ENCODE results near the gene SYTL5. TPM values are rescaled to one million over a fixed set of nuclear protein-coding genes. Genes with fewer than 3 reads are reported as not detected.

Gene SYTL5
- total RNA-seq, 1 donor from 2014 or later: 2.4 TPM

DNA sequence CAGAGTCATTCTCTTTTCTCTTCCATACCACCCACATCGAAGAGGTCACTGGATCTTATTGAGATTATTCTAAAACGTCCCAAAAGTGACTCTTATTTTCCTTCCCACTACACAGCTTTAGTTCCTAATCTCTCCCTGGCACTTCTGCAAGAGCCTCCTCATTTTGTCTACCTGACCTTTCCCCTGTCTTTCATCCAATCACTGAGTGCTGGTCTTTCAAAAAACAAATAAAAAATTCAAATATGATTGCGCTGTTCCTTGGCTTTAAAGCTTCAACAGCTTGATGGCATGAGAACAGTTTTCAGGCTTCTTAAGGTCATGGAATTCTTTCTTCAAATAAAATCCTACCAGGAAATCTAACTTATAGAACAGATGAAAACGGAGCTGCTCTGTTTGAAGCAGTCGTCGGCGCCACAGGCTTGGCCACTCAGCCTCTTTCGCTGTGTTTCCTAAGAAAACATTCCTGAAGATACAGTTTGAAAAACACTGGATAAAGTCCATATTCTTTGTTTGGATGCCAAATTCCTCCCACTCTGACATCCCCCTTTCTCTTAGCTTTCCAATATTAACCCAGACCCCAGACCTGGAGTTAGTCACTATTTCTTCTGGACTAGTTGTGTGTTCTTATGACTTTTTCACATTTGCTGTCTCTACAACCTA is 12.5 kb downstream of the SYTL5 start:
- no peak for DNase-seq (ENCODE audit: low read depth)

DNA sequence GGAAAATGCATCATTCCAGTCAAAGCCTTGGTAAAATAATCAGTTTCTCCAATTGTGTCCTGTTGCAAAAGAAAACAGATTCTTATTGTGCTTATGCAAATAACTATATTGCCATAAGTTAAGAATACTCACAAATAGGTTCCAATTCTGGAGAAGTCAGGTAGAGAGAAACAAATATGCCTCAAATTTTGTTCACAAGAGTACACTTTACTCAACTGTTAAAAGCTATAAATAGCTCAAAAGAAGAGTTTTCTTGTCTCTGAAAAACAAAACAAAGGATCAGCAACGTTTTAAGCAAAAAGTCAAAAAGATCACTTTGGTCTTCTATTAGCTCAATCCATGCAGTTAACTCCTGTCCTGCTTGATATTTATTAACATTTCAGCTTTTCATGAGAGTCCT is 21.9 kb downstream of the SYTL5 start:
- no peak for DNase-seq (ENCODE audit: low read depth)

DNA sequence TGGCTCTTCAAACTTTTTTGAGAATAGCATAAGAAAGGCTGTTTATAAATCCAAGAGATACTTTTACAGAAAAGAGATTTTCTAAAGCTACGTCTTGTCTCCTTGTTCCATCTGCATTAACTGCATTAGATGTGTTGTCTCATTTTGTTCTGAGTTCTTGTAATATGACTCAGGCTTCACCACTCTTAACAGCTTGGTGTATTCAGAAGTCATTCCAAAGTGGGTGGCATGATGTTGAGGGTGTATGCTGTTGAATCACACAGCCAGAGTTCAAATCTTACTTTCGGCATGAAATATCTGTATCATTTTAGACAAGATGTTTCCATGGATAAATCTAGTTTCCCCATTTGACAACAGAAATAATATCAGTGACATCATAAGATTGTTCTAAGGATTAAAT is 30.1 kb downstream of the SYTL5 start:
- DNase-seq (ENCODE audit: low read depth): no peak

DNA sequence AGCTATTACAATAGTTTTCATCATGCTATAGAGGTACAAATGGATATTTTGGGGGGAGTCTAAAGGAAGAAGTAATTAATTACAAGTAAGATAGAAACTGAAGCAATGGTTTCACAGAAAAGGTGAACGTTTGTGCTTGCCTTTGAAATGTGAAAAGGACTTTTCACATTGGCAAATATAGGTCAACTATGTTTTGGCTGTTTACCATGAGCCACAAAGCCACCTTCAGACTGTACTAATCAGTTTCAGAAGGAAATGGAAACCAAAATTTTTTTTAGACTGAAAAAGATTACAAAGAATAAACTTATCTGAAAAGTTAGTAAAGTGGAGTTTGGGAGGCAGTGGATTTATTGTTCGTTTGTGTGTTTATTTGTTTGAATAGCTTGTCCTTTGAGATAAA is 32.1 kb downstream of the SYTL5 start:
- no peak for DNase-seq (ENCODE audit: low read depth)

DNA sequence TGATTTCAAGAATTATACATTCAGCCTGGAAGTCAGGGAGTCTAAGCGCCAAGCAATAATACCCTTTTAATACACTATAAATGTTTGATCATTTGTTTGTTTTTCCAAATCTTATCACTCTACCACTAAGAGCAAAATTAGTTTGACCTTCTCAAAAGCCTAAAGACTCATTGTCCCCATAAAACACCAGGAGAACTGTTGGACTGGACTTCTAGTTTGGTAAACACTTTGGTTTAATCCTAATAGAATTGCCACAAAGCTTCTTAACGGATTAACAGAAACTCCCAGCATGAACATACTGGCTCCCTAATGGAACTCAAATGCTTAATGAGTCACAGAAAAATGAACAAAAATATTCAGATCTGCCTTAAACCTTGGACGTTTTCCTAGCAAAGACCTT is 34.9 kb downstream of the SYTL5 start:
- no peak for DNase-seq (ENCODE audit: low read depth)

DNA sequence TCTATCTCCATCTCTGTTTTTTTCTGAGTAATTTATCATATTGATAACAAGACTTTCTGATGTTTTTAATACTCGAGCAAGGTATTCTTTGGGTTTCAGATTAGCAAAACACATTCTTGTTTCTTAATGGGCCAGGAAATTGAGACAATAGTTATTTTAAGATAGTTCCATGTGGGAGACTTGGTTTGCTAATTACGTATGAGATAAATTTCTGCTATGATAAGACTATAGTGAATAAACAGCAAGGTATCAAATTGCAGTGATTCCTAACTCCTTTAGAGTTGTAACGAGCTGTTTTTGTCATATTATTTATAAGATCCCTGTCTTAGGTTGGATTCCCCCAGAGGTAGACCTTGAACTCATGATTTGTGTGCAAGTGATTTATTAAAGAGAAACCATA is 38.3 kb downstream of the SYTL5 start:
- no peak for DNase-seq (ENCODE audit: low read depth)

DNA sequence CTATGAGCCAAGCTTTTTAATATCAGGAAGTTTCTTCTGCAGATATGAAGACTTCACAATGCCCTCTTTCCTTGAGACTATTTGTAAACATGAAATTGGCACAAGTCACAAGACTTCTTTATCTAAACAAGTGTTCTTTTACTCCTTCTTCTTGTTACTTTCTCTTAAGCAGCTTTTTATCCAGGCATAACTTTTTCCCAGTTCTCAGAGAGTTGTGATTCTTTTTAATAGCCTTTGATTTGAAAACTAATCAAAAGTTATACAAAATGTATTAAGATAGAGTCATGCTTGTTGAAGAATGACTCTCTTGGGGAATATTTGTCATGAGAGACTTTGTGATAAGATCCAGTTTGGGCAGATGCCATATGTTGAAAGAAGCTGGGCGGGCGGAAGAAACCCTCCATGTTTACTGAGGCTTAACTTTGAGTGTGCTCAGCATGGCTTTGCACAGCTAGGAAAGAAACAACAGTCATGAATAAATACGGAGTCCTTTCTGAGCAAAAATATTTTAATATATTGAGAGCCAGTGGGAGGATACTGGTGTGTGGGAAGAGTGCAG is 39.3 kb downstream of the SYTL5 start:
- DNase-seq (ENCODE audit: low read depth): no peak

DNA sequence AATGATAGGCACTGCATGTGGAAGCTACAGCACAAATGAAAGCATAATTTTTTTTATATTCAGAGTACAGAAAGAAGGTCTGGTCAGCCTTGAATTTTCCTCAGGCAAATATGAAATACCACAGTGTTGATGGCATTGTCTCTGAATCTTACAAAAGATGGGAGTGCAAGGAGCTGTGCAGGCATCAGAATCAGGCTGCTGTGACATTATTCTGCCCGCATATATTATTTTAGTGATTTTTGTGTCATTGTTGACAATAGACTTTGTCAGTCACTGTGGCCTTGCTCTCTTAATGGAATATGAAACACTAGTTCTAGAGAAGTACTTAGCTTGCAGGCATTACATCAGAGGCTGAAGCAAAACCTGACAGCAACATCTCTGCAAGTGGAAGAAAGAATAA is 42.5 kb downstream of the SYTL5 start:
- no peak for DNase-seq (ENCODE audit: low read depth)

DNA sequence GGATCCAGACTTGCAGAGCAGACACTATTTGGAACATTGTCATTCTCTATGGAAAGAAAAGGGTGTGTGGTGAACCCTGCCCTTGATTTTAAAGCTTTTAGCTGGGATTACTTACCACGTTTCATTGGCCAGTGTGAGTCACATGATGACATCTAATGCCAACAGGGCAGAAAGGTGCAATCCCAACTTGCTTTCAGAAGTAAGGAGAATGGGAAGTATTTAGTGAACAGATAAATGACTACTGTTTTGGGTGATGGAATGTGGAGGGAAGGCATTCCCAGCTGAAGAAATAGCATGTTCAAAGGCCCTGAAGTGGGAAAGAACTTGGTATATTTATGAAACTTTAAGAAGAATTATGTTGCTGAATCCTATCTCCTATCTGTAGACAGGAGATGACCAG is 44.5 kb downstream of the SYTL5 start:
- DNase-seq (ENCODE audit: low read depth): no peak

DNA sequence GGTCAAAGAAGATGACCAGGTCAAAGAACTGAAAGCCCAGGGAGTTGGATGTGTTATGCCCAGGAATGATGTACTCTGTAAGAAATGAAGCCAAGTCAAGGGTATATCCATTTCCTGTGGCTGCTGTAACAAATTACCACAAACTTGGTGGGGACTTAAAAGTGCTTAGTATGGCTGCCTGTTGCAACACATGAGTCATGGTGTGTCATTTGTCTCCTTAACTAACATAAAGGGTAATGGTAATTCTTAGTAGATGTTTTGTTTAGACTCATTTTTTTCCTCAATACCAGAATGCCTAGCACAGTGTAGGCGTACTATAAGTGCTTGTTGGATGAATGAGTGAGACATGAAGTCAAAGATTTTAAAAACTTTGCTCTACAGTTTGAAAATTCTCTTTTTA is 45.7 kb downstream of the SYTL5 start:
- peak; percentile 96 for DNase-seq (ENCODE audit: low read depth)

DNA sequence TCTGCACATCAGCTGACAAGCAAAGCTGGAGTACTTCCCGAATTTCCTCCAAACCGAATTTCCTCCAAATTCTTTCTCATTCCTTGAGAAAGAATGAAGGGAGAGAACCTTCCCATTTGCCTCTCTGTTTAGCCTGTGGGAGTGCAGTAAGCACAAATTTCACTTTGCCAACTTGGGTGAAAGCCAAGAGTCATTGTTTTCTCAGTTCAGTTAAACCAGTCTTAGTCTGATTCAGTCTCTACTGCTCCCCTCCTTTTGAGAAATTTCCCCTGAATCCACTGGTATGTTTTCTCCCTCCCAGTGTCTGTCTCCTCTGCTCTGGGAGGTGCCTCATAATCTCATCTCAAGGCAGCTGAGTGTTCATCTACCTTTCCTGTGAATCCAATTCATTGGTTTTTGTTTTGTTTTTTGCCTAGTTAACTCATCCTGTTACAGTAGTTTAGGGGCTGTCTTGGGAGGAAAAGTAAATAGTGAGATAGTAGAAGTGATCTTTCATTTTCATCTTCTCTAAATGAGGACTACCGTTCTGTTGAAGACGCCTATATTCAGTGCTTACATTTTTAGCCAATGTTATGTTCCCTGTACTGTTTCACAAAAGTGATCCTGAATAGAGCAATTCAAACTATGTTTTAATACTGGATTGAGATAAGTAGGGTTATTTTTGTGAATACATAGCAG is 49.0 kb downstream of the SYTL5 start:
- DNase-seq (ENCODE audit: low read depth): peak; percentile 83

DNA sequence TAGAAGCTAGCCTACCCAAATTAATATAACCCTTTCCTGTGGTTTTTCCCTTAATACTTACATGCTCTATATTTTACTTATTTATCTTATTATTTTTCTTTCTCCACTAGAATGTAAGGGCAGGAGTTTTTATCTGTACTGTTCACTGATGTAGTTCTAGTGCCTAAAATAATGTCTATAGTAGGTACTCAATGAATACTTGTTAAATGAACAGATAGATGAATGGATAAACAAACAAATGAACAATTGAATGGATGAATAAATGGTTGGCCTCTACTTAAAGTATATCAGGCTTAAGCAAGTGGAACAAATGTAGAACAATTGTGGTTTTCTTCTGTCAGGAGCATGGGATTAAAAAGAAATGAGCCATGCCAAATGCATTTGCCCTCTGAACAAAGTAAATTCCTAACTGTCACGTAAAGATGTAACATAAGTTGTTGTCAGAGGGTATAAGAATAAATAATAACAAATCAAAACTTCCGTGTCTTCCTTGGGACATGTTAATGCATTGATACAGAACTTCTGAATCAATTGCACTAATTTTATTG is 54.1 kb downstream of the SYTL5 start:
- peak; percentile 69 for DNase-seq (ENCODE audit: low read depth)

DNA sequence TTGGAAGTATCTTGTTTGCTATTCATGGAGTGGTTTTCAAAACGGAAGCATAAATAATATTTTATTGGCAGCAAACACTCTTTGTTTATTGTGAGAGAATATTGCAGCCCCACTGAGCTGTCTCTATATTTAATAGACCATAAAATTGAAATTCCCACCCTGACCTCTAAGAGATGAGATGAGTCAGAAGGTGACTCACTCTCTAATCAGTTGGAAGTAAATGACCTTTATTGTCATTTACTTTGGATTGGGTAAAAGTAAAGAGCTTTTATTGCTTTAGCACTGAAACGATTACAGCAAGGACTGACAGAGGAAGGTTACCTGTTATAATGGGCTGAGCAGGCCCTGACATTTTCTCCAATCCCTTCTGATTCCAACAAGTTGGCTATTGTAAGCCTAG is 55.0 kb downstream of the SYTL5 start:
- peak; percentile 77 for DNase-seq (ENCODE audit: low read depth)

DNA sequence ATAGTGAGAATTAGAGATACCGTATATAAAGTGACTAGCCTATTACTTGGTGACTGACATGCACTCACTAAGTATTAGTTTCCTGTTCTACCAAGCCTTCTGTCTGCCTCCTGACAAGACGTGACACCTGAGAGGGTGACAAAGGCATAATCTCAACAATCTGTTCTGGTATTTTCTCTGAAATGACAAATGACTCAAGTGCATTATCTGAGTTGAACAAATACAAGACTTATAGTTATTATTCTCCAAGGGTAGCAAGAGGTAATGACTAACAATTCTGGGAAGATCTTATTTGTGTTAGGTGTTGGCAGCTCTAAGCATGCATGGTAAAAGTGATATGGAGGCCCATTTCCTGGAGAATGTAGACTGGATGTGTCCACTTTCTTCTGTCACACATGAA is 60.6 kb downstream of the SYTL5 start:
- no peak for DNase-seq (ENCODE audit: low read depth)

DNA sequence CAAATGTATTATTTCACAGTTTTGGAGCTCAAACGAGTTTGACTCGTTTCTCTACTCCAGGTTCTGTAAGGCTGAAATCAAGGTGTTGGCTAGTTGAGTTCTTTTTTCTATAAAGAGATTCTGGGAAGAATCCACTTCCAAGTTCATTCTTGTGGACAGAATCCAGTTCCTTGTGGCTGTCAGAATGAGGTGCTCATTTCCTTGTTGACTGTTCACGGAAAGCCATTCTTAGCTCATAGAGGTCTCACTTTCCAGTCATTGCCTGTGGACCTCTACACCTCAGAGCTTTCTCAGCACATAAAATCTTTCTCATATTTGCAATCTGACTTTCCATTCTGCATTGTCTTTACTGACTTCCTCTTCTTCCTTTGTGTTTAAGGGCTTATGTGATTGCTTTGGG is 62.9 kb downstream of the SYTL5 start:
- DNase-seq (ENCODE audit: low read depth): no peak

DNA sequence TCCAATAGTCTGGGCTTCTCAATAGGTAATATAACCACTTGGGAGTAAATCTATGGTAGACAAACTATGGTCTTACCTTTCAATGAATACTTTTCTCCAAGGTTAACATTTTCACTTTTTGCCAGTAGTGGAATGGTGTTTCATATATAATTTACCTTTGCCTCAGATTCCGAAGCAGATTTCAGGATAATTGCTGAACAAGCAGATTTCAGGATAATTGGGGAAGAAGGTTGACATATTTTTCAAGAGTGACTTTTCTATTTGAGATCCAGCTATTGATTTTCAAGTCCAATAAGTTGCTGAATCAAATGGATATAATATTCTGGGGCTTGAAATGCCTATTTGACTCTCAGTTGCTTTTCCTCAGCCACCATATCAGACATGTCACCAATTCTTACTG is 63.6 kb downstream of the SYTL5 start:
- DNase-seq (ENCODE audit: low read depth): no peak

DNA sequence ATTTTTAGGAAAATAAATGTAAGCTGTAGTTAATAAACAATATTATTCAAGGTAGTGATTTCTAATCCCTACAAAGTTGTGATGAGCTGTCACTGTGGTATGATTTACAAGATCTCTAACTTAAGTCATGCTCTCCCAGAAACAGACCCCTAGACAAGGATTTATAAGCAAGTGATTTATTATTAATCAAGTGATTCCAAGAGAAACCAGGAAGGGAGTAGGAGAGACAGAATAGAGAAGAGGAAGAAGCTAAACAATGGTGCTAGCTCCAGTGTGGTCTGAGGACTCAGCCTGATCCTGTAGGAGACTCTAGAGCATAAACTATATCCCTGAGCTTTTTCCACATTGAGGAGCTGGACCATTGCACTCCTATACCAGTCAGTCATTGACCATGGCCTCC is 73.1 kb downstream of the SYTL5 start:
- DNase-seq (ENCODE audit: low read depth): no peak

DNA sequence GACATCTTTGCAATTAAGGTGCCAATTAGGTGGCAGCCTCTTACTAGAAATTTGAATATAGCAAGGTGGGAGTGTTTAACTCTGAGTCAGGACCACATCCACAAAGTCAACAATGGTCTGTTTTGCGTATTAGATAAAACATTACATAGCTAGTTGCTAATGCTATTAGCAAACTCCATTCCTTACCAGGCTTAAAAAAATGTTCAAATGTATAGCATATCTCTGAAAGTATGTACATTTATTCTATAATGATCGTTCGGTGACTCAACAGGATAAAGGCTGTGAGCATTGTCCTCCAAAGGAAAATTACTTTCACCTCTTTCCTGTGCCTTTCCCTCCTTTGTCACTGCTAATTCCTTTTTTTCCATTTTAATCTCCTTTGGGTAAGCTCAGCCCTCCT is 74.5 kb downstream of the SYTL5 start:
- no peak for DNase-seq (ENCODE audit: low read depth)

DNA sequence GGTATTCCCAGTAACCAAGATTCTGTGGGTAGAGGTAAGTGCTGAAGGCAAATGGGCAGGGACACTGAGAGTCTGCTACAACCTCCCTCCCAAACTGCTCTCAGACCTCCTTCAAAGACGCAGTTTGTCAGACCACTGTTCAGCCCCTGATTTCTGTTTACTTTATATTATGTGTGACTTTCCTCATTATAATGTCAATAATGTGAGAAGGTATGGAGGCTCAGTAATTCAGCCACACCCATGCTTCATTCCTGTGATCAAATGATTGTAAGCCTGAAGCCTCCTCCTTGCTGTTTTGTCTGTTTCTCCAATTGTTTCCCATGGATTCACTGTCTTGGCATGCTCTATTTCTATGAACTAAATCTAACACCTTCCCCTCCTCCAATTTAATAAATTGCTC is 75.6 kb downstream of the SYTL5 start:
- no peak for DNase-seq (ENCODE audit: low read depth)

DNA sequence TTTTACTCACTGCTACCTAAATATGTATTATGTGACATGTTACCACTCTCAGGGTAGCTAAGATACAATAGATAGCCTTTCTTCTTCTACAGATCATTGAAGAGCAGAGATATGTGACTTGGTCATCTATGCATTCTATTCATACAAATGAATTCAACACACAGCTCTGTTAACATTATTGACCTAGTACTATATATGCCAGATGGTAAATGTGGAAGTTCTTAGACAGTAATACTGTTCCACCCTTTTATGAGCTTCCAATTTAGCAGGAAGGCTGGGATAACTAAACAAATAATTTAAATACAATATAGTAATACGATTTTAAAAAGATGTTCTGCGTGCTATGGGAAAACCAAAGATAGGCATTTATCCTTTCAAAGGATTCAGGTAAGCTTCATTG is 76.0 kb downstream of the SYTL5 start:
- no peak for DNase-seq (ENCODE audit: low read depth)

DNA sequence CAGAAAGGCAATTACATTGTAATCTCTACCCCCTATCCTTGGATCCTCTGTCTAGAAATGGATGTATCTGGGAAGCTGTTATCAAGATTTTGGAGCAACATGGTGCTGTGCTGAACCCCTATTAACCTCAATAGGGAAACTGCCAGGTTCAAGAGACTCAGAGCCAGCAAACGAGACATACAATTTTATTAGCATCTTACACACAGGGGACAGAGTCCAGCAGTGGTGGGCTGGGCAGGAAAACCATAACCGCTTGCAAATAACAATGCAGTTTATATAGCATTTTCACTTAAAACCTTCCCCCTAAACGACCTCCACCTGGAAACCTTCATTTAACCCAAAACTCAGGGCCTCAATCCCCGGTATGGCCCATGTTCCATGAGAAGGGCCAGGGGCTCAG is 79.5 kb downstream of the SYTL5 start:
- DNase-seq (ENCODE audit: low read depth): no peak

DNA sequence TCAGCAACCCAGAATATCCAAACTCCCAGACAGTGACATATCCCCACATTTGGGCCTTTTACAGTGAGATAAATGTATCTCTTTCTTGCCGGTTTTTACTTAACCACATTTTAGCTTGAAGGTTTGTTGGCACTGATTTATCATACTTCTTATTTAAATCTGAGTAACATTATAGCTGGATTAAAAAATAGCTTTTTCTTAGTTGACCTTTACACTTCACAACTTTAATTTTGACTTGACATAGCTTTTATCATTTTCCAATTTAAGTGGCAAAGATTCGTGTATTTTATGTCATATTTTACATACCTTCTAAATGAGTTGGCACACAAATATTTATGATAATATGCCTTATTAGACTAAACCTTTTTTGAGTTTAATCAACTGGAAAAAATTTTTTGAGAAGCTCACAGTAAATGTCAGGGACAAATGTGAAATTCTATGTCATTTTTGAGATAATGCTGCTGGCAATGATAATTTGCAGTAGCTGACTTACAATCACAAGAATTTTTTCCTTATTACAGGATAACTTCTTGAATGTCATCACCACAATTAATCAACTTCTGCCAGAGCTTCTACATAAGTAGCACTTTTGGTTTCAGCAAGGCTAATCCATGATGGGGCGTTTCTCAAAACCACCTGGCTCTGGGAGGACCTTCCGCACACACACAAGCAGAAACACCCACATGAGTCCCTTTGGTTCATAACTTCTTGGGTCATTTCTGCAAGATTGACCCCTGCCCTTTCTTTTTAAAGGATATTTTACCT is 80.3 kb downstream of the SYTL5 start:
- no peak for DNase-seq (ENCODE audit: low read depth)

DNA sequence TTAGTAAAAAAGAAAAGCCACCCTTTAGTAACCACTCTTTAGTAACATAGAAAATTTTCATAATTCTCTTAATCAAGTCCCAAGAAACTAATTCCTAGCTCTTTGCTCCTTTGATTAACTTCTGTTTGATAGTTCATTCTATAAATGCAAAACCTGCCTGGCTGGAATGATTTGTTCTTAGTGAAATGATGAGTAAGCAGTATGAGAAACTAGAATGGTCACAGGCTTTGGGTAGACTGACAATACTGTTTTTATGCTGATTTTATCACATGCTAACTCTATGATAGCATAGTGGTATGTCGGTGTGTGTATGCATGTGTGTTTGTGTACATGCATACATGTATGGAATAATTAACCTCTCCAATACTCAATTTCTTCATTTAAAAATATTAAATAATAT is 81.2 kb downstream of the SYTL5 start:
- no peak for DNase-seq (ENCODE audit: low read depth)
